ENCODE results near the gene FUOM.

FUOM gene

DNA sequence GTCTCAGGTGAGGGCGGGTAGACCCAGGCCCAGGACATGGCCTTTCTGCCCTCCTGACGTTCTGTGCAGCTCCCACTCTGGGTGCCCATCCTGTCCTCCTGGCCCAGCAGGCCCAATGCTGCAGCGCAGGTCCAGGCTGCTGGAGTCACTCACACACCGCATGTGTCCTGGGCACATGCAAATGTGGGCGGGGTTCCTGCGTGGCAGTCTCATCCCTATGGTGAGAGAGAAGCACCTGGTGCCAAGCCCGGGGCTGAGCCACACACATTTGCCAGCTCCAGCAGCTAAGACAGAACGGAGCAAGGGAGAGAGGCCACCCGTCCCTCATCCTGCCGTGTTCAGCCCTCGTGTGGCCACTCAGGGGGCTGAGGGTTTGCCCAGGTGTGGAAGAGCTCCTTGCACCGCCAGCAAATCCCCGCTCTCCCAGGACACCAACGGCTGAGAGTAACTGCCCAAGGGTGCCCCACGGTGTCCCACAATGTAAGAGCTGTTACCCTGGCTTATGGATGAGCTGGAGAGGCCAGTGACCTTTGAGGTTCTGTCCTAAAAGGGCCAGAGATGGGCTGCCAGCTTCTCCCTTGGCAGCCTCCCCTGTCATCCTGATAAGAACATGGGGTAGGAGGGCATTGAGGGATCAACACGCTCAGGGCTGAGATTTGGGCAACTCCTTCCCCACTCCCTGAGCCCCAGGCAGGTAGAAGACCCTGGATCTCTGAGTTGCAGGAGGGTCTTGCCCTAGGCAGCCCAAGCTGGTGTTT lies 4.4 kb downstream of the FUOM start:
- Histone ChIP-seq H3K4me3 (ENCODE audit: insufficient read length, low read depth) (no peak overlapping the region), H3K4me1 (ENCODE audit: insufficient read depth, insufficient read length) (peaks cover 9% of the 10 kb centered on the region), H3K36me3 (ENCODE audit: insufficient read depth, insufficient read length, low read length) (peaks cover 32% of the 10 kb centered on the region), H3K9me3 (ENCODE audit: insufficient read depth, low read length) (no peaks in the 10 kb centered on the region), H3K9ac (ENCODE audit: insufficient read length, low read depth) (no peak overlapping the region), H3K27me3 (ENCODE audit: insufficient read depth, insufficient read length) (no peaks in the 10 kb centered on the region)
- no peak for TF ChIP-seq SUZ12 (IDR thresholded peaks at IDR 0.05; ENCODE audit: extremely low read depth, insufficient read depth, insufficient read length)
- no peak for TF ChIP-seq YY1 (IDR thresholded peaks at IDR 0.05; ENCODE audit: insufficient read depth, insufficient read length)
- TF ChIP-seq ZNF274 (IDR thresholded peaks at IDR 0.05; ENCODE audit: low read depth, low read length) = no peak
- DNase-seq (ENCODE audit: low read depth, low spot score) = no peak

DNA sequence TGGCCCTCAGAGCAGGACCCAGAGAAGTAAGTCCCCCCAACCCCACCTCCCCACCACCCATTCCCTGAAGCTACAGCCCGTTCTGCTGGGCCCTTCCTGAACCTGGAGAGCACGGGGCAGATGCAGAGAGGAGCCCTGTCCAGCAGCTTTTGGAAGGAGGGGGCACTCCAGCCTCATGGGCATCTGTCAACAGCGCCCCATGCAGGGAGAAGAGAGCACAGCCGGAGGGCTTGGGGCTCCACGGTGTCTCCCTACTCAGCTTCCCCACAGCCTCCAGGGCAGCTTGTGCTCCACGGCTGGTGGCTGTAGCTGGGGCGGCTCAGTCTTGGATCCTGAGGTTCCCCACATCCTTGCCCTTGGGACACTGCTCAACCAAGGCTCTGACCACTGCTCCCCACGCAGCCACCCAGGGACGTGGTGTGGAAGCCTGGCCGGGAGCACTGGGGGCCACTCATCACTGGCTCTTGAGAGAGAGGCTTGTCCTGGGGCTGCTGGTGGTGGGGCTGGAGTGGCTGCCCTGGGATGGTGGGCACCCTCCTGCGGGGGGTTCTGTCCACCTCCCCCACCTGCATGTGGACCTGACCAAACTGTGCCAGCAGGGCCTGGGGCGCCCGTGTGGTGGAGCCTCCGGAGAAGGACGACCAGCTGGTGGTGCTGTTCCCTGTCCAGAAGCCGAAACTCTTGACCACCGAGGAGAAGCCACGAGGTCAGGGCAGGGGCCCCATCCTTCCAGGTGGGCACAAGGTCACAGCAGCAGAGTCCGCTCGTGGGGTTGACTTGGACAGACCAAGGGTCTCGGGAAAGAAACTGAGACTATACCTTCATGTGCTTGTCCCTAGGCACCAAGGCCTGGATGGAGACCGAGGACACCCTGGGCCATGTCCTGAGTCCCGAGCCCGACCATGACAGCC lies 6.2 kb downstream of the FUOM start:
- Histone ChIP-seq H3K36me3 (ENCODE audit: insufficient read depth, insufficient read length, low read length) (peaks cover 32% of the 10 kb centered on the region), H3K9ac (ENCODE audit: insufficient read length, low read depth) (no peak overlapping the region), H3K9me3 (ENCODE audit: insufficient read depth, low read length) (no peaks in the 10 kb centered on the region), H3K4me3 (ENCODE audit: insufficient read length, low read depth) (no peak overlapping the region), H3K4me1 (ENCODE audit: insufficient read depth, insufficient read length) (peaks cover 11% of the 10 kb centered on the region), H3K27me3 (ENCODE audit: insufficient read depth, insufficient read length) (no peaks in the 10 kb centered on the region)
- TF ChIP-seq ZNF274 (IDR thresholded peaks at IDR 0.05; ENCODE audit: low read depth, low read length) (no peak), YY1 (IDR thresholded peaks at IDR 0.05; ENCODE audit: insufficient read depth, insufficient read length) (no peak), SUZ12 (IDR thresholded peaks at IDR 0.05; ENCODE audit: extremely low read depth, insufficient read depth, insufficient read length) (no peak)
- DNase-seq (ENCODE audit: low read depth, low spot score) = no peak

DNA sequence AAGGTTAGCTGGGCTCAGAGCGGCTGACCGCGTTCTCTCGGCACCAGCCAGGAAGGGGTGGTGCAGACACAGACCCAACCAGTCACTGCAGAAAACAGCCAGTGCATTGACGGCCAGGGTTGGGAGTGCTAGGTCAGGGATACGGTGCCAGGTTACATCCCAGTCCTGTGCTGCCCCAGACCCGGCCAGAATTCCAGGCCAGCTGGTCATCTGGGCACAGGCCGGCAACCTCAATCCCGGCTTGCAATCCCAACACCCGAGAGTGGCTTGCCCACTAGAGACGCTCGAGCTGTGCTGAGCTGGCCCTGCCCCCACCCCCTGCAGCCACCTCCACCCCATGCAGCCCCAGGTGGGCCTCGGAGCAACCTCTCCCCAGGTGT lies 6.9 kb downstream of the FUOM start:
- no peak overlapping the region for H3K4me3 ChIP-seq (ENCODE audit: insufficient read length, low read depth)
- no peak overlapping the region for H3K9ac ChIP-seq (ENCODE audit: insufficient read length, low read depth)
- TF ChIP-seq SUZ12 (IDR thresholded peaks at IDR 0.05; ENCODE audit: extremely low read depth, insufficient read depth, insufficient read length) = no peak
- no peak for TF ChIP-seq ZNF274 (IDR thresholded peaks at IDR 0.05; ENCODE audit: low read depth, low read length)
- no peak for TF ChIP-seq YY1 (IDR thresholded peaks at IDR 0.05; ENCODE audit: insufficient read depth, insufficient read length)
- H3K4me1 ChIP-seq (ENCODE audit: insufficient read depth, insufficient read length) = peaks cover 11% of the 10 kb centered on the region
- H3K27me3 ChIP-seq (ENCODE audit: insufficient read depth, insufficient read length) = no peaks in the 10 kb centered on the region
- peaks cover 25% of the 10 kb centered on the region for H3K36me3 ChIP-seq (ENCODE audit: insufficient read depth, insufficient read length, low read length)
- H3K9me3 ChIP-seq (ENCODE audit: insufficient read depth, low read length) = no peaks in the 10 kb centered on the region
- no peak for DNase-seq (ENCODE audit: low read depth, low spot score)

DNA sequence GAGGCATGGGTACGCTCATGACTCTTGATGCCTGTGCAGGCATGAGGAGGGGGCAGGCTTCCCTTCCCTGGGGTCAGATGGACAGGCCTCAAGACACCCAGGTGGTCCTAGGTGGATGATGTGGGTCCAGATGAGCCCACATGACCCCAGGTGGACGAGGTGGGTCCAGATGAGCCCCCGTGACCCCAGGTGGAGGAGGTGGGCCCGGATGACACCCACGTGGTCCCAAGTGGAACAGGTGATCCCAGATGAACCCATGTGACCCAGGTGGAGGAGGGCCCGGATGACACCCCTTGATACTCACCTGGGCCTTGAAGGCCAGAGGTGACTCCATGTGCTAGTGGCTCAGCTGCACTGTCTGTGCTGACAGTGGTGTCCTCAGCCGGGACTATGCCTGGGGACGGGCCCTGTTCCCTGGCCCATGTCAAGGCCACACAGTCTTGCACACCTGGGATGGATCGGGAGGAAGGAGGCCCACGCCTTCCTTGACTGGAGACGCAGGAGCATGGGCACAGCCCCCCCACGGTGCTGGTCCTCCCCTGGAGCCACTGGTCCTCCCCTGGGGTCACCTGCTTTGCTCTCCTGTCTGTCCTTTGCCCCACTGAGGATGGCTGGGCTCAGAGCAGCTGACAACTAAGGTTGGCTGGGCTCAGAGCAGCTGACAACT lies 7.4 kb downstream of the FUOM start:
- Histone ChIP-seq H3K9me3 (ENCODE audit: insufficient read depth, low read length) (no peaks in the 10 kb centered on the region), H3K9ac (ENCODE audit: insufficient read length, low read depth) (no peak overlapping the region), H3K36me3 (ENCODE audit: insufficient read depth, insufficient read length, low read length) (peaks cover 20% of the 10 kb centered on the region), H3K4me1 (ENCODE audit: insufficient read depth, insufficient read length) (peaks cover 11% of the 10 kb centered on the region), H3K27me3 (ENCODE audit: insufficient read depth, insufficient read length) (no peaks in the 10 kb centered on the region), H3K4me3 (ENCODE audit: insufficient read length, low read depth) (no peak overlapping the region)
- TF ChIP-seq YY1 (IDR thresholded peaks at IDR 0.05; ENCODE audit: insufficient read depth, insufficient read length) (no peak), SUZ12 (IDR thresholded peaks at IDR 0.05; ENCODE audit: extremely low read depth, insufficient read depth, insufficient read length) (no peak), ZNF274 (IDR thresholded peaks at IDR 0.05; ENCODE audit: low read depth, low read length) (no peak)
- DNase-seq (ENCODE audit: low read depth, low spot score) = no peak

DNA sequence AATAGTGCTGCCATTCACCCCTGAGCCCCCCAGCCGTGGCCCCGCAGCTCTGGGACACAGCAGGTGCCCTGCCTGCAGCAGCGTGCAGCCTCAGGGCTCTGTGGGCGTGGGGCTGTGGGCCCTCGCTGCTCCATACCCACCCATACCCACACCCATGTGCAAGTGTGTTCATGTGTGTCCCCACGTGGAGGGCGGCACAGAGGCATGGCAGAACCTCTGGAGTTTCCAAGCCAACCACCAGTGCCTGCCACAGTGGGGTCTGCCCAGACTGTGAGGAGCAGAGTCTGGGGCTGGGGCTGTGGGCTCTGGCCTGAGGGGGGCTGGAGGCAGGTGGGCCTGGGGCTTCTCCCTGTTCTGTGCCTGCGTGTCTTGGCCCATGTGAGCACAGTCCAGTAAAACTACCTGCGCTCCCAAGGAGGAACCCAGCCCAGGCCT lies 8.2 kb downstream of the FUOM start:
- peaks cover 13% of the 10 kb centered on the region for H3K36me3 ChIP-seq (ENCODE audit: insufficient read depth, insufficient read length, low read length)
- H3K9me3 ChIP-seq (ENCODE audit: insufficient read depth, low read length) = no peaks in the 10 kb centered on the region
- TF ChIP-seq ZNF274 (IDR thresholded peaks at IDR 0.05; ENCODE audit: low read depth, low read length) = no peak
- TF ChIP-seq SUZ12 (IDR thresholded peaks at IDR 0.05; ENCODE audit: extremely low read depth, insufficient read depth, insufficient read length) = no peak
- TF ChIP-seq YY1 (IDR thresholded peaks at IDR 0.05; ENCODE audit: insufficient read depth, insufficient read length) = no peak
- no peak overlapping the region for H3K4me3 ChIP-seq (ENCODE audit: insufficient read length, low read depth)
- no peak overlapping the region for H3K9ac ChIP-seq (ENCODE audit: insufficient read length, low read depth)
- peaks cover 11% of the 10 kb centered on the region for H3K4me1 ChIP-seq (ENCODE audit: insufficient read depth, insufficient read length)
- no peak for DNase-seq (ENCODE audit: low read depth, low spot score)
- H3K27me3 ChIP-seq (ENCODE audit: insufficient read depth, insufficient read length) = no peaks in the 10 kb centered on the region

DNA sequence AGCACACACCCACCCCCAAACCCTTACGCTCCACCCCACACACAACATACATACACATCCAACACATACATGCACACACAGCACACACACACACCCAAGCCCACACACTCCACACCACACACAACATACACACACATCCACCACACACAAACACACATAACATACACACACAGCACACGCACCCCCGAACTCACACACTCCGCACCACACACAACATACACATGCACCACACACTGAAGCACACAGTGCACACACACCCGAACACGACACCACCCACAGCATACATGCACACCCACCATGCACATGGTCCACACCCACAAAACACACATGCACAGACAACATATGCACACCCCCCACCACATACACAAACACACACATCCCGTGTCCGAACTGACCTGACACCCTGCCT lies 8.7 kb downstream of the FUOM start:
- Histone ChIP-seq H3K27me3 (ENCODE audit: insufficient read depth, insufficient read length) (no peaks in the 10 kb centered on the region), H3K4me1 (ENCODE audit: insufficient read depth, insufficient read length) (peaks cover 11% of the 10 kb centered on the region), H3K9ac (ENCODE audit: insufficient read length, low read depth) (no peak overlapping the region), H3K9me3 (ENCODE audit: insufficient read depth, low read length) (no peaks in the 10 kb centered on the region), H3K4me3 (ENCODE audit: insufficient read length, low read depth) (no peak overlapping the region), H3K36me3 (ENCODE audit: insufficient read depth, insufficient read length, low read length) (peaks cover 8% of the 10 kb centered on the region)
- DNase-seq (ENCODE audit: low read depth, low spot score) = no peak
- TF ChIP-seq ZNF274 (IDR thresholded peaks at IDR 0.05; ENCODE audit: low read depth, low read length) (no peak), YY1 (IDR thresholded peaks at IDR 0.05; ENCODE audit: insufficient read depth, insufficient read length) (no peak), SUZ12 (IDR thresholded peaks at IDR 0.05; ENCODE audit: extremely low read depth, insufficient read depth, insufficient read length) (no peak)
